ENCODE measurements around the gene MPP2. TPM values are rescaled to one million over a fixed set of nuclear protein-coding genes. Genes with fewer than 3 reads are reported as not detected.

The MPP2 gene
- total and polyA plus RNA-seq, 2 experiments from 2014 or later, result 23.4 to 25.4 TPM

GRCh38 chr17:43913584-43913983 is 6.2 kb upstream of the MPP2 start:
- Histone ChIP-seq H3K4me3 (no peak overlapping the region), H3K36me3 (no peaks in the 10 kb centered on the region), H3K4me1 (ENCODE audit: low read depth) (no peaks in the 10 kb centered on the region), H3K27me3 (peaks cover 13% of the 10 kb centered on the region), H3K27ac (no peak overlapping the region), H3K9me3 (ENCODE audit: low read depth) (no peaks in the 10 kb centered on the region)
- DNase-seq (ENCODE audit: low read depth in 1 of 2, low spot score in 1 of 2), result no peak
- TF ChIP-seq CTCF (IDR thresholded peaks at IDR 0.05; ENCODE audit: low read depth, low read length), result no peak

- no peaks in the 10 kb centered on the region for H3K9me3 ChIP-seq (ENCODE audit: low read depth)
- DNase-seq (ENCODE audit: low read depth in 1 of 2, low spot score in 1 of 2), result no peak
These were observed 5.4 kb upstream of the MPP2 start for GRCh38 chr17:43912635-43913304.

GRCh38 chr17:43911904-43912303 is 4.6 kb upstream of the MPP2 start:
- H3K4me3 ChIP-seq, result no peak overlapping the region
- H3K4me1 ChIP-seq (ENCODE audit: low read depth), result peaks cover 7% of the 10 kb centered on the region
- peaks cover 14% of the 10 kb centered on the region for H3K27me3 ChIP-seq
- H3K27ac ChIP-seq, result no peak overlapping the region
- H3K36me3 ChIP-seq, result no peaks in the 10 kb centered on the region
- TF ChIP-seq CTCF (IDR thresholded peaks at IDR 0.05; ENCODE audit: low read depth, low read length), result no peak
- DNase-seq (ENCODE audit: low read depth in 1 of 2, low spot score in 1 of 2), result no peak
- H3K9me3 ChIP-seq (ENCODE audit: low read depth), result no peaks in the 10 kb centered on the region

More at GRCh38 chr17:43912635-43913304, 5.4 kb upstream of the MPP2 start:
- Histone ChIP-seq H3K27me3 (peaks cover 19% of the 10 kb centered on the region), H3K4me1 (ENCODE audit: low read depth) (peaks cover 5% of the 10 kb centered on the region), H3K36me3 (no peaks in the 10 kb centered on the region), H3K4me3 (no peak overlapping the region), H3K27ac (no peak overlapping the region)
- TF ChIP-seq CTCF (IDR thresholded peaks at IDR 0.05; ENCODE audit: low read depth, low read length), result no peak

- no peak overlapping the region for H3K4me3 ChIP-seq
- H3K27ac ChIP-seq, result no peak overlapping the region
- DNase-seq (ENCODE audit: low read depth in 1 of 2, low spot score in 1 of 2), result no peak
- H3K9me3 ChIP-seq (ENCODE audit: low read depth), result no peaks in the 10 kb centered on the region
- no peaks in the 10 kb centered on the region for H3K36me3 ChIP-seq
- TF ChIP-seq CTCF (IDR thresholded peaks at IDR 0.05; ENCODE audit: low read depth, low read length), result no peak
- peaks cover 10% of the 10 kb centered on the region for H3K4me1 ChIP-seq (ENCODE audit: low read depth)
- peaks cover 14% of the 10 kb centered on the region for H3K27me3 ChIP-seq
These were observed 2.3 kb upstream of the MPP2 start for GRCh38 chr17:43909537-43910231.

GRCh38 chr17:43907998-43908721 is 824 bp upstream of the MPP2 start:
- Histone ChIP-seq H3K36me3 (no peaks in the 10 kb centered on the region), H3K4me1 (ENCODE audit: low read depth) (peaks cover 10% of the 10 kb centered on the region), H3K9me3 (ENCODE audit: low read depth) (no peaks in the 10 kb centered on the region), H3K4me3 (peak overlapping the region; percentile 68), H3K27ac (no peak overlapping the region), H3K27me3 (peaks cover 14% of the 10 kb centered on the region)
- TF ChIP-seq CTCF (IDR thresholded peaks at IDR 0.05; ENCODE audit: low read depth, low read length), result no peak
- peak; percentile 78 for DNase-seq (ENCODE audit: low read depth in 1 of 2, low spot score in 1 of 2)

Measured in cardiac muscle cell (in vitro differentiated cells and primary cell).